H1 (cell line): ENCODE data around the gene PAQR5. TPM values are rescaled to one million over a fixed set of nuclear protein-coding genes. Genes with fewer than 3 reads are reported as not detected.

ENCODE experiments used
- ATF2 ChIP-seq: IDR thresholded peaks from 2 replicates; pipeline ENCODE4 v1.6.1; 2012; ENCODE audit warnings: low read length, inconsistent platforms
- BRCA1 ChIP-seq: IDR thresholded peaks from 2 replicates; pipeline ENCODE4 v1.6.1; 2012; ENCODE audit warnings: low read depth, low read length, improper control_type of control experiment
- CHD2 ChIP-seq: IDR thresholded peaks from 2 replicates; pipeline ENCODE4 v1.6.1; 2012; ENCODE audit warnings: low read length, improper control_type of control experiment
- CTBP2 ChIP-seq: IDR thresholded peaks from 2 replicates; pipeline ENCODE4 v1.7.0; 2011; ENCODE audit warnings: borderline replicate concordance, mild to moderate bottlenecking, moderate library complexity, mixed read lengths, low read length; ENCODE audit not compliant: insufficient read depth, insufficient read length
- GTF2F1 ChIP-seq: IDR thresholded peaks from 2 replicates; pipeline ENCODE4 v1.6.1; 2012; ENCODE audit warnings: low read depth, low read length, improper control_type of control experiment, borderline replicate concordance
- HDAC2 ChIP-seq, 2 experiments: fragments of 300-600 bp in 1 of 2; sonication (generic) in 1 of 2; IDR thresholded peaks; 2 replicates each; pipeline ENCODE4 v1.6.1; 2011 to 2012; ENCODE audit warnings: low read depth in 2 of 2, low read length in 2 of 2, mild to moderate bottlenecking in 2 of 2, moderate library complexity in 2 of 2, borderline replicate concordance in 1 of 2, inconsistent platforms in 1 of 2
- NRF1 ChIP-seq: IDR thresholded peaks from 2 replicates; pipeline ENCODE4 v1.6.1; 2011; ENCODE audit warnings: mild to moderate bottlenecking, low read depth, low read length, improper control_type of control experiment
- SAP30 ChIP-seq: fragments of 300-600 bp; sonication (generic); IDR thresholded peaks from 2 replicates; pipeline ENCODE4 v1.7.1; 2012; ENCODE audit warnings: low read length, moderate library complexity, mild to moderate bottlenecking, inconsistent platforms; ENCODE audit not compliant: insufficient read depth, insufficient replicate concordance
- SP1 ChIP-seq: IDR thresholded peaks from 2 replicates; pipeline ENCODE4 v1.6.1; 2011; ENCODE audit warnings: low read depth, low read length
- TCF12 ChIP-seq: IDR thresholded peaks from 2 replicates; pipeline ENCODE4 v1.6.1; 2011; ENCODE audit warnings: low read depth, mild to moderate bottlenecking, low read length
- polyA plus RNA-seq, 7 experiments: library from polyadenylated mRNA; depleted of rRNA in 3 of 7; stranded (reverse) in 5 of 7; unstranded in 2 of 7; fragments of >200 nt in 5 of 7; fragments of 200-250 nt in 2 of 7; gene quantifications; 1 replicate in 5 of 7; 2 replicates in 1 of 7; 4 replicates in 1 of 7; pipeline versions ENCODE4 v1.2.1 to v1.2.3, GENCODE V29; 2011 to 2013; ENCODE audit warnings: missing spikeins in 2 of 7, mixed read lengths in 2 of 7
- total RNA-seq: library from RNA; stranded (reverse); fragmentation: NEBNext Ultra II Directional; extraction: Animal tissue kit (Norgen Biotek cat#: 25700); gene quantifications from 2 replicates; pipeline ENCODE4 v1.2.1, GENCODE V29; 2021

Gene PAQR5
- total and polyA plus RNA-seq, 2 of the 8 experiments (the other 6 are each of a cell fraction or from before 2014, with no cell fraction given): 8.7 to 18.1 TPM

DNA sequence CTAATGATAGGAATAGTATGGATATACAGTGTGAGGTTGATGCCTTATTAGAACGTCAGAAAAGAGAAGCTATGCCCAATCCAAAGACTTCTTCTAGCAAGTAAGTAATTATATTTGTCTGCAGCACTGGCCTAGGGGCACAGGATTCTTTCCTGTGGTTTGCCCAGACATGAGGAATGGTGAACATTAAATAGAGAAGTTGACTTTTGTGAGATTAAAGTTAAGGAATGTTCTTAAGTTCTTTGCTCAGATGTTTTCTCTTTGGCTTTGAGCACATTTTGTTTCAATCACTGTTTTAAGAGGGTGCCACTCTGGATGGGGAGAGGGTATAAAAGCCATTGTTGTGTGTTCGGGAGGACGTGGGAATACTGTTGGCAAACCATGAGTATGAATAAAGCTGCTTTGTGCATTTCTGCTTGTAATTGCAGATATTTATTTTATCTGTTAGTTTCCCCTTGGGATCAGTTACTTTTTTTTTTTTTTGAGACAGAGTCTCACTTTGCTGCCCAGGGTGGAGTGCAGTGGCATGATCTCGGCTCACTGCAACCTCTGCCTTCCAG lies 123.7 kb downstream of the PAQR5 start (continued):
- TF ChIP-seq HDAC2 (IDR thresholded peaks at IDR 0.05; ENCODE audit: borderline replicate concordance in 1 of 2, low read depth in 2 of 2, low read length in 2 of 2) (no peak), GTF2F1 (no peak), BRCA1 (no peak), CHD2 (no peak), SAP30 (no peak), TCF12 (no peak), NRF1 (no peak), ATF2 (no peak), SP1 (no peak), CTBP2 (no peak)
